GM18858 (cell line): ENCODE data around the gene NCCRP1.

Experiments
- ATAC-seq: cut with Tn5 transposase; IDR thresholded peaks from one replicate; pipeline ENCODE4 v1.9.1; 2021; ENCODE audit not compliant: unreplicated experiment

NCCRP1 gene

GRCh38 chr19:39179754-39180153 is 17.0 kb upstream of the NCCRP1 start:
- no peak for ATAC-seq

GRCh38 chr19:39180749-39181148 is 16.0 kb upstream of the NCCRP1 start:
- no peak for ATAC-seq

- no peak for ATAC-seq
Measured at GRCh38 chr19:39181500-39182173, 15.1 kb upstream of the NCCRP1 start.

GRCh38 chr19:39182174-39182505 is 14.6 kb upstream of the NCCRP1 start:
- no peak for ATAC-seq

GRCh38 chr19:39183104-39183503 is 13.7 kb upstream of the NCCRP1 start:
- ATAC-seq = no peak

- no peak for ATAC-seq
Measured at GRCh38 chr19:39186391-39186790, 10.4 kb upstream of the NCCRP1 start.

- no peak for ATAC-seq
Measured at GRCh38 chr19:39187552-39187943, 9.2 kb upstream of the NCCRP1 start.

- no peak for ATAC-seq
Measured at GRCh38 chr19:39188960-39189359, 7.8 kb upstream of the NCCRP1 start.

- ATAC-seq = no peak
Measured at GRCh38 chr19:39190768-39191167, 6.0 kb upstream of the NCCRP1 start.

- ATAC-seq = no peak
Measured at GRCh38 chr19:39192846-39193245, 3.9 kb upstream of the NCCRP1 start.

- no peak for ATAC-seq
Measured at GRCh38 chr19:39193803-39194202, 3.0 kb upstream of the NCCRP1 start.

- ATAC-seq = no peak
Measured at GRCh38 chr19:39194832-39195542, 1.8 kb upstream of the NCCRP1 start.

- ATAC-seq = no peak
Measured at GRCh38 chr19:39195755-39196154, 1.0 kb upstream of the NCCRP1 start.

- ATAC-seq = no peak
Measured at GRCh38 chr19:39196320-39196719, 444 bp upstream of the NCCRP1 start.

GRCh38 chr19:39197808-39198207 is 1.0 kb downstream of the NCCRP1 start:
- ATAC-seq = no peak

GRCh38 chr19:39199025-39199424 is 2.3 kb downstream of the NCCRP1 start:
- ATAC-seq = no peak

GRCh38 chr19:39200066-39200802 is 3.5 kb downstream of the NCCRP1 start:
- no peak for ATAC-seq

GRCh38 chr19:39200803-39201115 is 4.0 kb downstream of the NCCRP1 start:
- no peak for ATAC-seq

GRCh38 chr19:39202998-39203355 is 6.2 kb downstream of the NCCRP1 start:
- ATAC-seq = no peak

- ATAC-seq = no peak
Measured at GRCh38 chr19:39203372-39204341, 6.9 kb downstream of the NCCRP1 start, which contains the start of gene SYCN. Gene SYCN (minus strand): TSS chr19:39204263. CDS start chr19:39204254, 9 bp downstream.

GRCh38 chr19:39205449-39205764 is 8.6 kb downstream of the NCCRP1 start:
- no peak for ATAC-seq
